Esophagus squamous epithelium (tissue), 4 donors: Measurements from ENCODE around the gene LRRC32.

Source experiments
- POLR2A ChIP-seq, 4 donors: fragments of 450-650 bp; IDR thresholded peaks; one replicate each; pipeline ENCODE4 v1.6.1; 2017; ENCODE audit warnings: antibody characterized with exemption in 4 of 4, mild to moderate bottlenecking in 4 of 4, moderate library complexity in 3 of 4
- TF ChIP-seq, protein P1 (sequence below), 6 experiments: fragments of 450-650 bp in 4 of 6; fragments of 200-600 bp in 2 of 6; sonication (generic) in 2 of 6; IDR thresholded peaks; one replicate each; pipeline ENCODE4 v1.5.1; 2016 to 2019; ENCODE audit warnings: antibody characterized with exemption in 6 of 6, mild to moderate bottlenecking in 4 of 6, moderate library complexity in 4 of 6

DNA sequence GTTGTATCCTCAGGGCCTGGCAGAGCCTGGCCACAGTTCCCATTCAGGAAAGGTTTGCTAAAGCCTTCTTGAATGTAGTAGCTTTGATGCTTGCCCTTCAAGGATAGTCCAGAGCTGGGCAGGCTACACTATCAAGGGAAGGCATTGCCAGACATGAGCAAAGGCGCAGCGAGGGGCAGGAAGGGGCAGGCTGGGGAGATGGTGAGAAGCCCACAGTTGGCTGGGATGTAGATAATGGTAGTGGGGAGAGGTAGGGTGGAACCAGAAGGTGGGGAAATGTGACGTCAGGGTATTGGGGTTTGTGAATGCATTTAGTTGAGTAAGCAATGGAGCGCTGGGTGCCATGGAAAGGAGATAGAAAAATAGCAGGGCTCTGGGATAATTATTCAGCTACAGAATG, 28.6 kb downstream of the LRRC32 start:
- TF ChIP-seq, protein P1, sequence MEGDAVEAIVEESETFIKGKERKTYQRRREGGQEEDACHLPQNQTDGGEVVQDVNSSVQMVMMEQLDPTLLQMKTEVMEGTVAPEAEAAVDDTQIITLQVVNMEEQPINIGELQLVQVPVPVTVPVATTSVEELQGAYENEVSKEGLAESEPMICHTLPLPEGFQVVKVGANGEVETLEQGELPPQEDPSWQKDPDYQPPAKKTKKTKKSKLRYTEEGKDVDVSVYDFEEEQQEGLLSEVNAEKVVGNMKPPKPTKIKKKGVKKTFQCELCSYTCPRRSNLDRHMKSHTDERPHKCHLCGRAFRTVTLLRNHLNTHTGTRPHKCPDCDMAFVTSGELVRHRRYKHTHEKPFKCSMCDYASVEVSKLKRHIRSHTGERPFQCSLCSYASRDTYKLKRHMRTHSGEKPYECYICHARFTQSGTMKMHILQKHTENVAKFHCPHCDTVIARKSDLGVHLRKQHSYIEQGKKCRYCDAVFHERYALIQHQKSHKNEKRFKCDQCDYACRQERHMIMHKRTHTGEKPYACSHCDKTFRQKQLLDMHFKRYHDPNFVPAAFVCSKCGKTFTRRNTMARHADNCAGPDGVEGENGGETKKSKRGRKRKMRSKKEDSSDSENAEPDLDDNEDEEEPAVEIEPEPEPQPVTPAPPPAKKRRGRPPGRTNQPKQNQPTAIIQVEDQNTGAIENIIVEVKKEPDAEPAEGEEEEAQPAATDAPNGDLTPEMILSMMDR (IDR thresholded peaks at IDR 0.05) = no peak
- no peak for TF ChIP-seq POLR2A (IDR thresholded peaks at IDR 0.05)
